AG09319 (cell line): ENCODE data around the gene IRF3.

Source experiments
- DNase-seq: peaks from one replicate; pipeline ENCODE4 v3.0.0-alpha.2; 2010; ENCODE audit warnings: low read depth; ENCODE audit errors: extremely low read depth
- TF ChIP-seq, protein P1 (sequence below): IDR thresholded peaks from 2 replicates; pipeline ENCODE4 v1.5.1; 2011; ENCODE audit warnings: low read depth, mild to moderate bottlenecking, inconsistent platforms, low read length, moderate library complexity

Gene IRF3

GRCh38 chr19:49686503-49687088 is 20.9 kb upstream of the IRF3 start:
- no peak for DNase-seq
- TF ChIP-seq, protein P1, sequence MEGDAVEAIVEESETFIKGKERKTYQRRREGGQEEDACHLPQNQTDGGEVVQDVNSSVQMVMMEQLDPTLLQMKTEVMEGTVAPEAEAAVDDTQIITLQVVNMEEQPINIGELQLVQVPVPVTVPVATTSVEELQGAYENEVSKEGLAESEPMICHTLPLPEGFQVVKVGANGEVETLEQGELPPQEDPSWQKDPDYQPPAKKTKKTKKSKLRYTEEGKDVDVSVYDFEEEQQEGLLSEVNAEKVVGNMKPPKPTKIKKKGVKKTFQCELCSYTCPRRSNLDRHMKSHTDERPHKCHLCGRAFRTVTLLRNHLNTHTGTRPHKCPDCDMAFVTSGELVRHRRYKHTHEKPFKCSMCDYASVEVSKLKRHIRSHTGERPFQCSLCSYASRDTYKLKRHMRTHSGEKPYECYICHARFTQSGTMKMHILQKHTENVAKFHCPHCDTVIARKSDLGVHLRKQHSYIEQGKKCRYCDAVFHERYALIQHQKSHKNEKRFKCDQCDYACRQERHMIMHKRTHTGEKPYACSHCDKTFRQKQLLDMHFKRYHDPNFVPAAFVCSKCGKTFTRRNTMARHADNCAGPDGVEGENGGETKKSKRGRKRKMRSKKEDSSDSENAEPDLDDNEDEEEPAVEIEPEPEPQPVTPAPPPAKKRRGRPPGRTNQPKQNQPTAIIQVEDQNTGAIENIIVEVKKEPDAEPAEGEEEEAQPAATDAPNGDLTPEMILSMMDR: no peak

DNA sequence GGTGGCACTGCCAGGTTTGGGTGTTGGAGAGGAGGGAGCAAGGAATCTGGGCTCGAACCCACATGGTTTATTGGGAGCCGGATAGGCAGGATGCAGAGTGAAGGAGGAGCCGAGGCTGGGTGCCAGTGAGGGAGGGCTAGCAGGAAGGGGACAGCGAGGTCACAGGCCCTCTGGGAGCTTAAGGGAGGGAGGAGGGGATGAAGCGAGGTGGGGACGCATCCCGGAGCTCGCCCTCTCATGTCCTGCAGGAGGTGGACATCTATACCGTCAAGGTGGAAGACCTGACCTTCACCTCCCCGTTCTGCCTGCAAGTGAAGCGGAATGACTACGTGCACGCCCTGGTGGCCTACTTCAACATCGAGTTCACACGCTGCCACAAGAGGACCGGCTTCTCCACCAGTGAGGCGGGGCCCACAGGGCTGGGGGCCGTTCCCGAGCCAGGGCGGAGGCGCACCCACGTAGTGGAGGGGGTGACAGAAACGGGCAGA is 20.2 kb upstream of the IRF3 start:
- TF ChIP-seq, protein P1: no peak
- no peak for DNase-seq

DNA sequence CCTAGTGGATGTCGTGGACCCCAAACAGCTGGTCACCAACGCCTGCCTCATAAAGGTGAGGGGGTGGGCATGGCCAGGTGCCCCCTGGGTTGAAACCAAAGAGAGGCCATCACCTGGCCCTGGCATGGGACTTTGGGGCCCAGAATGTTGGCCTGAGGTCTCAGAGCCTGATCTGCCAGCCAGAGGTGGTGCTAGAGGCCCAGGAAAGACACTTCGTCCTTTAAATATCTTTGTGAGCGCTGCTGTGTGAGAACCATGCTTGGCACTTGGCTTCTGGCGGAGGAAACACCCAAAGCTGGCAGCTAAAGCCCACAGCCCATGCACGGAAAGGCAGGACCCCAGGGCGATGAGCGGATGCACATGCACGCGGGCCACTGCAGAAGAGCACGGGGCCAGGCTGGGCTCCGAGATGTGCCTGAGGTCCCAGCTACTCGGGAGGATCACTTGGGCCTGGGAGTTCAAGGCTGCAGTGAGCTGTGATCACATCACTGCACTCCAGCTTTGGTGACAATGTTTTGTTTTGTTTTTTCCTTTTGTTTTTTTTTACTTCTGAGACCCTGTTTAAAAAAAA is 19.4 kb upstream of the IRF3 start:
- TF ChIP-seq, protein P1: no peak
- DNase-seq: no peak

GRCh38 chr19:49684251-49684982 is 18.8 kb upstream of the IRF3 start:
- DNase-seq: no peak
- TF ChIP-seq, protein P1: peak; percentile 47

- no peak for DNase-seq
- TF ChIP-seq, protein P1: no peak
Observed at GRCh38 chr19:49683814-49684250, 18.2 kb upstream of the IRF3 start.

DNA sequence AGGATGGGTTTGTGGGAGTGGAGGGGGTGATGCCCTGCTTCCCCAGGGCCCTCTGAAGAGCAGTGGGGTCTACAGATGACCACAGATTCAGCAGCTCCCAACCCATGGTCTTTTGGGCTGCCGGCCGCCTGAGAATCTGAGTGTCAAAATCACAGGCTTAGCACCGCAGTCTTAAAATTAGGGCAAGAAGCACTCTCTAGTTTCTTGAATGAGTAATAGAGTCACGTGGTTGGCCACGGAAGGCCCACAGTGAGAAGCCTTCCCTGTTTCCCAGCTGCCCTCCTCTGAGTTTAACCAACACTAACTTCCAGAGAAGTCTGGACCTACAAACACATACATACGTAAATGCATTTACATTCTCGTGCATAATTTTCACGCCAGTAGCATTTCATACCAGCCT is 16.6 kb upstream of the IRF3 start:
- TF ChIP-seq, protein P1: no peak
- no peak for DNase-seq

- DNase-seq: no peak
- TF ChIP-seq, protein P1: no peak
Observed at GRCh38 chr19:49681830-49682229, 16.2 kb upstream of the IRF3 start.
